ENCODE results near the gene MOCS2.

The MOCS2 gene

DNA sequence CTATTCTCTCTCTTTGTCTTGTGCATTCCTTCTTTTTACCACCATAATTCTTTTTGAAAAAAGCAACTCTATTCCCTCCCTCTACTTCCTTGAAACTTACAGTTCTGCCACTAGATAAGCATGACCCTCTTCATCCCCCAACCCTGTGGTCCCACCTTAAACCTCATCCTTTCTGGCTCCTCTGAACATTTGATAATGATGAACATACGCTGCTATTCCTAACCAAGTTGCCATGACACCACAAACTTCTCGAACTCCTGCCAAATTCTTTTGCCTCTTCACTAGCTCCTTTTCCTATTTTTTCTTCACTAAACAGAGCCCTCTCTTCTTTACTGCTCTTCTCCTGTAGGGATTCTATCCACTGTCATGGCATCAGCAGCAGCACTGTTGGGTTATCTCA is 57.1 kb downstream of the MOCS2 start:
- no peak for DNase-seq (ENCODE audit: low read depth, low spot score)

DNA sequence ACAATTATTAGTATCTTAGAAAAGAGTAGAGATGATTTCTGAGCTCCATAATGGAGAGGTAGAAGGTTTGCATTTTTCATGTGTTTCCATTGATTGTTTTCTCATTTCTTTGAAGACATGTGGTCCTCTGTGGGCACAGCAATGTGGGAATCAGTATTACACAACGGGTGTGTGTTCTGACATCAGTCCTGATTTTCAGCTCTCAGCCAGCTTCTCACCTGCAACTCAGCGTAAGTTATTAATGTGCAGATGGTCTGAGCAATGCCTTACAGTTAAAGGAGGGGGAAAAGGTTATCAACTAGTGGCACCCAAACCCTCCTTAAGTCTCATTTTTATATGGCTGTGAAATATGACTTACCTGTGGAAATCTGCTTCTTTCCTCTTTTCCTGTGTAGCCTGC is 61.3 kb downstream of the MOCS2 start:
- no peak for DNase-seq (ENCODE audit: low read depth, low spot score)
